DOHH2 (cell line): ENCODE data around the gene GLDN.

Experiments used
- H3F3A ChIP-seq: fragments of 200-600 bp; sonication (generic), shearing (Covaris generic); 2 replicates; pipeline ENCODE4 v1.6.0; 2016; ENCODE audit warnings: antibody characterized with exemption, mild to moderate bottlenecking; ENCODE audit not compliant: control insufficient read depth, insufficient read depth
- H3K27ac ChIP-seq: fragments of 200-600 bp; sonication (generic); 2 replicates; pipeline ENCODE4 v1.5.1; 2014; ENCODE audit warnings: low read depth, mild to moderate bottlenecking, low read length, moderate library complexity
- H3K27me3 ChIP-seq: fragments of 200-600 bp; sonication (generic); 2 replicates; pipeline ENCODE4 v1.6.1; 2014; ENCODE audit warnings: mild to moderate bottlenecking, low read length, mixed read lengths; ENCODE audit not compliant: control insufficient read depth
- H3K36me3 ChIP-seq: fragments of 200-600 bp; sonication (generic); 2 replicates; pipeline ENCODE4 v1.6.1; 2014; ENCODE audit warnings: mild to moderate bottlenecking, low read length, moderate library complexity, mixed read lengths; ENCODE audit not compliant: control insufficient read depth
- H3K4me1 ChIP-seq: fragments of 200-600 bp; sonication (generic); 2 replicates; pipeline ENCODE4 v1.6.1; 2014; ENCODE audit warnings: mild to moderate bottlenecking, low read length, mixed read lengths; ENCODE audit not compliant: control insufficient read depth
- H3K4me2 ChIP-seq: fragments of 200-600 bp; sonication (generic); 2 replicates; pipeline ENCODE4 v1.6.0; 2014; ENCODE audit warnings: mild to moderate bottlenecking, low read length, moderate library complexity
- H3K4me3 ChIP-seq: fragments of 200-600 bp; sonication (generic); 2 replicates; pipeline ENCODE4 v1.5.1; 2014; ENCODE audit warnings: mild to moderate bottlenecking, low read length, mixed read lengths
- H3K79me2 ChIP-seq: fragments of 200-600 bp; sonication (generic); 2 replicates; pipeline ENCODE4 v1.6.1; 2014; ENCODE audit warnings: mild to moderate bottlenecking, low read length, mixed read lengths; ENCODE audit not compliant: control insufficient read depth
- H3K9me2 ChIP-seq: fragments of 200-600 bp; sonication (generic); replicated peaks from 2 replicates; pipeline ENCODE4 v1.6.1; 2014; ENCODE audit warnings: mild to moderate bottlenecking, low read length, mixed read lengths; ENCODE audit not compliant: control insufficient read depth
- H3K9me3 ChIP-seq: fragments of 200-600 bp; sonication (generic); 2 replicates; pipeline ENCODE4 v1.6.1; 2014; ENCODE audit warnings: antibody characterized with exemption, low read length, mixed read lengths; ENCODE audit not compliant: control insufficient read depth, insufficient read depth
- H4K20me1 ChIP-seq: fragments of 200-600 bp; sonication (generic); 2 replicates; pipeline ENCODE4 v1.6.0; 2014; ENCODE audit warnings: low read depth, mild to moderate bottlenecking, antibody characterized with exemption, low read length, moderate library complexity; ENCODE audit not compliant: control insufficient read depth, insufficient read depth
- CTCF ChIP-seq: fragments of 200-600 bp; sonication (generic); IDR thresholded peaks from one replicate; pipeline ENCODE4 v1.5.1; 2014; ENCODE audit warnings: antibody characterized with exemption, mild to moderate bottlenecking, low read depth, low read length; ENCODE audit not compliant: poor library complexity, severe bottlenecking
- EZH2phosphoT487 ChIP-seq: fragments of 200-600 bp; sonication (generic); IDR thresholded peaks from 2 replicates; pipeline ENCODE4 v1.6.1; 2017; ENCODE audit warnings: borderline replicate concordance, mild to moderate bottlenecking, antibody characterized with exemption, low read length, moderate library complexity, mixed read lengths

GLDN gene

GRCh38 chr15:51332206-51333147, 9.0 kb upstream of the GLDN start:
- no peaks in the 10 kb centered on the region for H3K9me2 ChIP-seq
- H3K27ac ChIP-seq = no peak overlapping the region
- H3K27me3 ChIP-seq = 0 out of 2 replicates have a peak, but pooled peaks cover 2% of the 10 kb centered on the region
- H3K9me3 ChIP-seq = no peaks in the 10 kb centered on the region
- H3K79me2 ChIP-seq = no peaks in the 10 kb centered on the region
- H3K4me2 ChIP-seq = no peak overlapping the region
- H3K4me1 ChIP-seq = no peaks in the 10 kb centered on the region
- H4K20me1 ChIP-seq = no peaks in the 10 kb centered on the region
- no peak overlapping the region for H3K4me3 ChIP-seq
- H3F3A ChIP-seq = no peaks in the 10 kb centered on the region
- TF ChIP-seq EZH2phosphoT487 (no peak), CTCF (no peak)
- H3K36me3 ChIP-seq = no peaks in the 10 kb centered on the region

- no peaks in the 10 kb centered on the region for H3F3A ChIP-seq
- no peaks in the 10 kb centered on the region for H3K9me3 ChIP-seq
- H3K79me2 ChIP-seq = no peaks in the 10 kb centered on the region
- no peak overlapping the region for H3K27ac ChIP-seq
- H3K27me3 ChIP-seq = 0 out of 2 replicates have a peak, but pooled peaks cover 2% of the 10 kb centered on the region
- no peak overlapping the region for H3K4me2 ChIP-seq
- H3K4me1 ChIP-seq = no peaks in the 10 kb centered on the region
- no peaks in the 10 kb centered on the region for H3K9me2 ChIP-seq
- no peaks in the 10 kb centered on the region for H3K36me3 ChIP-seq
- TF ChIP-seq CTCF (no peak), EZH2phosphoT487 (no peak)
- H3K4me3 ChIP-seq = no peak overlapping the region
- no peaks in the 10 kb centered on the region for H4K20me1 ChIP-seq
Observed at GRCh38 chr15:51333571-51333970, 7.9 kb upstream of the GLDN start.

- Histone ChIP-seq H3K27ac (no peak overlapping the region), H3K9me3 (no peaks in the 10 kb centered on the region), H4K20me1 (no peaks in the 10 kb centered on the region), H3K4me2 (no peak overlapping the region), H3F3A (no peaks in the 10 kb centered on the region), H3K9me2 (no peaks in the 10 kb centered on the region), H3K79me2 (no peaks in the 10 kb centered on the region), H3K27me3 (0 out of 2 replicates have a peak, but pooled peaks cover under 1% of the 10 kb centered on the region), H3K4me3 (no peak overlapping the region), H3K36me3 (no peaks in the 10 kb centered on the region), H3K4me1 (no peaks in the 10 kb centered on the region)
- no peak for TF ChIP-seq CTCF
Observed at GRCh38 chr15:51334011-51334451, 7.4 kb upstream of the GLDN start.
